Activated naive CD4-positive, alpha-beta T cell treated with anti-CD3 and anti-CD28 coated beads, Interleukin-2, amount 50 U/mL, for 24 hours (primary cell): ENCODE data around the gene TMTC3.
A peak's percentile ranks its signal among the peaks of the same experiment; 100 is the strongest.

Experiments used
- H3K27ac Mint-ChIP-seq: one replicate; pipeline ENCODE4 v1.8.0; 2021; ENCODE audit warnings: mild to moderate bottlenecking, mixed read lengths
- H3K27me3 Mint-ChIP-seq: one replicate; pipeline ENCODE4 v1.8.0; 2021; ENCODE audit warnings: mixed read lengths
- H3K36me3 Mint-ChIP-seq: one replicate; pipeline ENCODE4 v1.8.0; 2021; ENCODE audit warnings: mixed read lengths
- H3K4me1 Mint-ChIP-seq: one replicate; pipeline ENCODE4 v1.8.0; 2021; ENCODE audit warnings: mixed read lengths
- H3K4me3 Mint-ChIP-seq: one replicate; pipeline ENCODE4 v1.8.0; 2021; ENCODE audit warnings: mild to moderate bottlenecking, mixed read lengths
- H3K9me3 Mint-ChIP-seq: one replicate; pipeline ENCODE4 v1.8.0; 2021; ENCODE audit warnings: mixed read lengths

TMTC3 gene

DNA sequence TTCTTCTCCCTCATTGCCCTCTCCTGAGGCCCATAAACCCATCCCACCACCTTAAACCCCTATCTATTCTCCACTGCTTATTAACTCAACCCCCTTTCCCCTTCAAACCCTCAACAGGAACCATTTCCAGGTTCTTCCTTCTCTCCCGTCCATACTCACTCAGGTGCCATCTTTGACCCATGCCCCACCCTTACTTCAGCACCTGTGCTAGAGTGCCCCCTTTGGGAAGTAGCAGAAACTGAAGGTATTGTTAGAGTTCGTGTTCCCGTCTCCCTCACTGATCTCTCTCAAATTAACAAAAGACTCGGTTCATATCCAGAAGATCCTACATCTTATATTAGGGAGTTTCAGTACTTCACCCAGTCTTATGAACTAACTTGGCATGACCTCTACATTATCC is 86.6 kb downstream of the TMTC3 start:
- Mint-ChIP-seq H3K4me3 (no peak overlapping the region), H3K9me3 (no peaks in the 10 kb centered on the region), H3K36me3 (no peaks in the 10 kb centered on the region), H3K4me1 (peaks cover 5% of the 10 kb centered on the region), H3K27me3 (no peaks in the 10 kb centered on the region), H3K27ac (no peak overlapping the region)

DNA sequence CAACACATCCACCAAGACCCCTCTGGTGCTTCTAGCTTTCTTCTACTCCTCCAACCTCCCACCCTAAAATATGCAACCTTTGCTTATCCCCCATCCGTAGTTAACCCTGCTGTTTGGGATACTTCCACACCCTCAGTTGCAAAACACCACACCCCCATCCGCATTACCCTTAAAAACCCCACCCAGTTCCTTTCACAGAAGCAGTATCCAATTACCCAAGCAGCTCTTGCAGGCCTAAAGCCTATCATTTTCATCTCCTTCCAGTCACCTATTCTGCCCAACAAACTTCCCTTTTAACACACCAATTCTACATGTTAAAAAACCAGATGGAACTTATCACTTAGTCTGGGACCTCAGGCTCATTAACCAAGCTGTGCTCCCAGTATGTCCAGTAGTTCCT is 88.2 kb downstream of the TMTC3 start:
- H3K4me1 Mint-ChIP-seq = peaks cover 5% of the 10 kb centered on the region
- H3K36me3 Mint-ChIP-seq = no peaks in the 10 kb centered on the region
- no peak overlapping the region for H3K27ac Mint-ChIP-seq
- H3K27me3 Mint-ChIP-seq = no peaks in the 10 kb centered on the region
- H3K9me3 Mint-ChIP-seq = no peaks in the 10 kb centered on the region
- no peak overlapping the region for H3K4me3 Mint-ChIP-seq

DNA sequence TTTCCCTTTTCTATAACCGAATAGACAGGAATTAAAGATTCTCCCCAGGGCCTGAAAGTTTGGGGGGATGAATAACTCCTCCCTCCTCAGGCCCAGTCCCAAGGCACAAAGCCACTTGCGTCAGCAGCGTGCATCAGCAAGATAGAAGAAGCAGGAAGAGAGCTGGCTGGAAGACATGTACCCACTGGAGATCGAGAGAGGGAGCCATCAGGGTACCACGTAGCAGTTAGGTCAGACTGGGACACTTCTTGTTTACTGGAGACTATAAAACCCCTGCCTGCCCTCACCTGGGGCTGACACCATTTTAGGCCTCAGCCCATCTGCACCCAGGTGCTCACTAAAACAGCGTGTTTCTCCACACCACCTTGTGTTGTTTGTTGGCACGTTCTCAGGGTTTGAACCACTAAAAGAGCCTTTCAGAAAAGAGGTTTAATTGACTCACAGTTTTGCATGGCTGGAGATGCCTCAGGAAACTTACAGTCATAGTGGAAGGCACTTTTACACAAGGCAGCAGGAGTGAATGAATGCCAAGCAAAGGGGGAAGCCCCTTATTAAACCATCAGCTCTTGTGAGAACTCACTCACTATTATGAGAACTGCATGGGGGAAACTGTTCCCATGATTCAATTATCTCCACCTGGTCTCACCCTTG is 93.2 kb downstream of the TMTC3 start:
- Mint-ChIP-seq H3K27ac (no peak overlapping the region), H3K27me3 (no peaks in the 10 kb centered on the region), H3K4me3 (no peak overlapping the region), H3K4me1 (peaks cover 4% of the 10 kb centered on the region), H3K36me3 (no peaks in the 10 kb centered on the region), H3K9me3 (no peaks in the 10 kb centered on the region)

DNA sequence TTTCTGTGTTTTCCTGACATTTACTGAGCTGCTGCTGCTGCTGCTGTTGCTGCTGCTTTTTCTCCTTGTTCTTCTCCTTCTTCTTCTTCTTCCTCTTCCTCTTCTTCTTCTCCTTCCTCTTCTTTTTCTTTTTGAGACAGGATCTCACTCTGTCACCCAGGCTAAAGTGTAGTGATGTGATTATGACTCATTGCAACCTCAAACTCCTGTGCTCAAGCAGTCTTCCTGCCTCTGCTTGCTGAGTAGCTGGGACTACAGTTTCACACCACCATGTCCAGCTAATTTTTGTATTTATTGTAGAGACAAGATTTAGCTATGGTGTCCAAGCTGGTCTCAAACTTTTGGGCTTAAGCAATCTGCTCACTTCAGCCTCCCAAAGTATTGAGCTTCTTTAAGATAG is 95.8 kb downstream of the TMTC3 start:
- no peaks in the 10 kb centered on the region for H3K27me3 Mint-ChIP-seq
- peaks cover 11% of the 10 kb centered on the region for H3K4me1 Mint-ChIP-seq
- H3K36me3 Mint-ChIP-seq = no peaks in the 10 kb centered on the region
- H3K4me3 Mint-ChIP-seq = no peak overlapping the region
- H3K9me3 Mint-ChIP-seq = no peaks in the 10 kb centered on the region
- no peak overlapping the region for H3K27ac Mint-ChIP-seq

DNA sequence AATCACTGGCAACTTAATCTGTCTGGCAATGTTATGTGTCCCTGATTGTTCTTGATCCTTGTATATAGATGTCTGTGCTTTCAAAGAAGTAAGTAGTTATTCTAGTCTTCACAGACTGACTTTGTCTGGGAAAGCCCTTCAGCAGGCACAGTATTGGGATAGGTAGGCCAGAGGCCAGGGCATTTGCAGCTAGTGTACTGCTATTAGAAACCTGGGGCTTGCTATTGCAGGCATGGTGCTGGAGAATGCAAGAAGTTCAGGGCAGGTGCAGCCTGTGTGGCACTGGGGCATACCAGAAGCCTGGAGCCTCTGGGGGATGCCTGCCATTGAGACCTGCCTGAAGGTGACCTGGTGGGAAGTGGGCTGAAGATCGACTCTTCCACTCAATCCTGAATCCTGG is 96.3 kb downstream of the TMTC3 start:
- Mint-ChIP-seq H3K4me3 (no peak overlapping the region), H3K27me3 (no peaks in the 10 kb centered on the region), H3K9me3 (no peaks in the 10 kb centered on the region), H3K27ac (no peak overlapping the region), H3K36me3 (no peaks in the 10 kb centered on the region), H3K4me1 (peaks cover 11% of the 10 kb centered on the region)

DNA sequence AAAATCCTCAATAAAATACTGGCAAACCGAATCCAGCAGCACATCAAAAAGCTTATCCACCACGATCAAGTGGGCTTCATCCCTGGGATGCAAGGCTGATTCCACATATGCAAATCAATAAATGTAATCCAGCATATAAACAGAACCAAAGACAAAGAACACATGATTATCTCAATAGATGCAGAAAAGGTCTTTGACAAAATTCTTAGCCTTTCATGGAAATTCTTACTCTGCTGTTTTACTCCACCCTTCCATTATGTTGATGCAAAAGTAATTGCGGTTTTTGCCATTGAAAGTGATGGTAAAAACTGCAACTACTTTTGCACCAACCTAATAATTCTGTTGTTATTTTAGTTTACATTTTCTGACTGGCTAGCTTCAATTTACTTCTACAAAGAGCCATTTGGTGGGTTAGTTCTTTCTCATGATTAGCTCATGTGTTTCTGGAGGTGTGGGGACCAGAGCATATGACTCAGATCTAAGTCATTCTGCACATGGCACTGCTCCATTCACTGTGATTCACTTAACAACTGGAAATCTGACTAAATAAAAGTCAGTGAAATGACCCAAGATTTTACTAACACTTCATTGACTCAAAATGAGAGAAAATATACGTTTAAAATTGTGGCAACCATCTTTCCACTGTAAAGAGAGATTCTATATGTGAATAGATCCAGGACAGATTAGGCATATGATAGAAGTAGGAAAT is 99.9 kb downstream of the TMTC3 start:
- no peaks in the 10 kb centered on the region for H3K36me3 Mint-ChIP-seq
- H3K27ac Mint-ChIP-seq = peak overlapping the region; percentile 76
- H3K9me3 Mint-ChIP-seq = no peaks in the 10 kb centered on the region
- peaks cover 11% of the 10 kb centered on the region for H3K4me1 Mint-ChIP-seq
- H3K27me3 Mint-ChIP-seq = peaks cover 4% of the 10 kb centered on the region
- H3K4me3 Mint-ChIP-seq = no peak overlapping the region

DNA sequence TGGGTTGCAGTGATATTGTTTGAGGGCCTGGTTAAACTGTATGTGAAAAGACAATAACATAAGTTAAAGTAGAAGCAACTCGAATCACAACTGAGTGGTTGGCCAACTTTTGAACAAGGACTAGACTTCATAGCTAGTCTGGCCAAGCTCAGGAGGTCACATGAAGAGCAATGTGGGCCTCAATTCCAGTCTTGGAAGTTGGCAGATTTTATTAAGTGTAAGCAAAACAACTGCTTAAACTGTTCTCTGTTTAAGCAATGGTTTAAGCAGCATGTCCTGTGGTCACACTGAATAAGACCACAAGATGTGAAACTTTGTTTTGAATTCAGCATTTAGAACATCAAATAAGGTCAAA is 100.4 kb downstream of the TMTC3 start:
- H3K4me1 Mint-ChIP-seq = peaks cover 11% of the 10 kb centered on the region
- no peak overlapping the region for H3K4me3 Mint-ChIP-seq
- no peaks in the 10 kb centered on the region for H3K36me3 Mint-ChIP-seq
- H3K27me3 Mint-ChIP-seq = peaks cover 4% of the 10 kb centered on the region
- no peaks in the 10 kb centered on the region for H3K9me3 Mint-ChIP-seq
- H3K27ac Mint-ChIP-seq = peak overlapping the region; percentile 76

DNA sequence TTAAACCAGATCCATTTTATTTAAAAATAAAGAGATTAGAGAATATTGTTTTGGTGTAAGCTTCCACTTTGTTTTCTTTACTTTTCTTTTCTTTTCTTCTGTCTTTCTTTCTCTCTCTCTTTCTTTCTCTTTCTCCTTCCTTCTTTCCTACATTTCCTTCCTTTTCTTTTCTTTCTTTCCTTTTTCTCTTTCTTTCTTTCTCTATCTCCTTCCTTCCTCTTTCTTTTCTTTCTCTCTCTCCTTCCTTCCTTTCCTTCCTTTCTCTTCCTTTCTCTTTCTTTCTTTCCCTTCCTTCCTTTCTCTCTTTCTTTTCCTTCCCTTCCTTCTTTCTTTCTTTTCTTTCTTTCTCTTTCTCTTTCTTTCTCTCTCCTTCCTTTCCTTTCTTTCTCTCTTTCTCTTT is 100.8 kb downstream of the TMTC3 start:
- H3K9me3 Mint-ChIP-seq = no peaks in the 10 kb centered on the region
- H3K4me3 Mint-ChIP-seq = no peak overlapping the region
- no peaks in the 10 kb centered on the region for H3K36me3 Mint-ChIP-seq
- peaks cover 8% of the 10 kb centered on the region for H3K4me1 Mint-ChIP-seq
- peak overlapping the region; percentile 71 for H3K27ac Mint-ChIP-seq
- peaks cover 4% of the 10 kb centered on the region for H3K27me3 Mint-ChIP-seq

DNA sequence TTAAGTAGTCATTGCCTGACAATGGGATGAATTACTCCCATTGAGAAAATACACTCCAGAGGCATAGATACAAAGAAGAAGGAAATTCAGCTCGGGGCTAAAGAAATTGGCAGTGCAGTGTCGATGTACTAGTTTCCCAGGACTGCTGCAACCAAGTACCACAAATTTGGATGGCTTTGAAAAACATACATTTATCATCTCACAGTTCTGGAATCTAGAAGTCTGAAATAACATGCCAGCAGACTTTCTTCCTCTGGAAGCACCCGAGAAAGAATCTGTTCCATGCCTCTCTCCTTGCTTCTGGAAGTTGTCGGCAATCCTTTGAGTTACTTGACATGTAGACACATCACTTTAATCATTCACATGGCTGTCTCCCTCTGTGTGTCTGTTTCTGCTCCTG is 101.9 kb downstream of the TMTC3 start:
- H3K4me3 Mint-ChIP-seq = no peak overlapping the region
- H3K4me1 Mint-ChIP-seq = peaks cover 7% of the 10 kb centered on the region

DNA sequence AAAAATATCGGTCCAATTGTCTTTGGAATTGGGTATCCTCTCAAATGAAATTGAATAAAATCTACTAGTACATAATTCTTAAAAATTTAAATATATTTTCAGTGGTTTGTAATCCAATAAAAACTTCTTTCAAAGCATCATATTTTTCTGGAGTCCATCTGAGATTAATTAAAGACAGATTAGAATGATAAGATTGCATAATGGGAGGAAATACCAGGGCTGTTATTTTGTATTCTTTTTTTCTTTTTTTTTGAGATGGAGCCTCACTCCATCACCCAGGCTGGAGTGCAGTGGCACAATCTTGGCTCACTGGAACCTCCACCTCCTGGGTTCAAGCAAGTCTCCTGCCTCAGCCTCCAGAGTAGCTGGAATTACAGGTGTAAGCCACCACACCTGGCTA is 103.8 kb downstream of the TMTC3 start:
- Mint-ChIP-seq H3K4me1 (peaks cover 7% of the 10 kb centered on the region), H3K27me3 (peaks cover 4% of the 10 kb centered on the region), H3K4me3 (no peak overlapping the region), H3K27ac (no peak overlapping the region), H3K36me3 (no peaks in the 10 kb centered on the region), H3K9me3 (no peaks in the 10 kb centered on the region)

More for the DNA sequence above, 101.9 kb downstream of the TMTC3 start:
- H3K9me3 Mint-ChIP-seq = no peaks in the 10 kb centered on the region
- H3K36me3 Mint-ChIP-seq = no peaks in the 10 kb centered on the region
- H3K27ac Mint-ChIP-seq = no peak overlapping the region
- H3K27me3 Mint-ChIP-seq = peaks cover 4% of the 10 kb centered on the region

DNA sequence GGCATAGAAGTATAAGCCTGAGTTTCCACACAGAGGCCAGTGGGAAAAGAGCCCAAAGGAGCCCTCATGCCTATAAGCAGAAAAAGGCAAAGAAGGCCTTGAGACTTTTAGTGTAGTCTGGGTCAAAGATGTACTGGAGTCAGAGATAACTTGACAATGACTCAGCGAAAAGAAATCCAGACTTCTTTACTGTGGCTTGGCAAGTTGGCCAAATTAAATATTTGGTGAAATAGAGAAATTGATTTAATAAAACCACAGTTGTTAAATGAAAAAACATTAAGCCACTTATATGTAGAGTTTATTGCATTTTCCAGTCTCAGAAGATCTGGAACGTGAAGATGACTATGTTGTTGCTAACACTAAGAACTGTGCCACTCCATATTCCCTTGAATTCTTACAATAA is 105.1 kb downstream of the TMTC3 start:
- Mint-ChIP-seq H3K4me1 (peaks cover 3% of the 10 kb centered on the region), H3K9me3 (no peaks in the 10 kb centered on the region), H3K4me3 (no peak overlapping the region), H3K27me3 (peaks cover 4% of the 10 kb centered on the region), H3K36me3 (no peaks in the 10 kb centered on the region), H3K27ac (no peak overlapping the region)

DNA sequence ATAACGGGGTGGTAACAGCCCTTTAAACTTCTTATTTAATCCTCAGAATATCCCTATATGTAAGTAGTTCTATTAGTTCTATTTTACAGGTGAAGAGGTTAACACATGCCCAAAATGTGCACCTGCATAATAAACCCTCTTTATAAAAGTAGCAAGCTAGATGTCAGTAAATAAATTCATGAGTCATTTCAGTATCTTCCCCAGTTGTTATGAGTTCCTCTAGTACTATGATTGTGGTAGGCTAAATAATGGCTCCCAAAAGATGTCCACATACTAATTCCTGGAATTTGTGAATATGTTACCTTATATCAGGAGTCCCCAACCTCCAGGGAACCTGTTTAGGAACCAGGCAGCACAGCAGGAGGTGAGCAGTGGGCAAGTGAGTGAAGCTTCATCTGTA is 106.5 kb downstream of the TMTC3 start:
- Mint-ChIP-seq H3K9me3 (no peaks in the 10 kb centered on the region), H3K27me3 (peaks cover 4% of the 10 kb centered on the region), H3K27ac (no peak overlapping the region)

More for the DNA sequence above, 106.5 kb downstream of the TMTC3 start:
- Mint-ChIP-seq H3K4me3 (no peak overlapping the region), H3K36me3 (no peaks in the 10 kb centered on the region), H3K4me1 (no peaks in the 10 kb centered on the region)
